ENCODE results near the gene PADI1.
A peak's percentile ranks its signal among the peaks of the same experiment; 100 is the strongest.

The PADI1 gene, protein sequence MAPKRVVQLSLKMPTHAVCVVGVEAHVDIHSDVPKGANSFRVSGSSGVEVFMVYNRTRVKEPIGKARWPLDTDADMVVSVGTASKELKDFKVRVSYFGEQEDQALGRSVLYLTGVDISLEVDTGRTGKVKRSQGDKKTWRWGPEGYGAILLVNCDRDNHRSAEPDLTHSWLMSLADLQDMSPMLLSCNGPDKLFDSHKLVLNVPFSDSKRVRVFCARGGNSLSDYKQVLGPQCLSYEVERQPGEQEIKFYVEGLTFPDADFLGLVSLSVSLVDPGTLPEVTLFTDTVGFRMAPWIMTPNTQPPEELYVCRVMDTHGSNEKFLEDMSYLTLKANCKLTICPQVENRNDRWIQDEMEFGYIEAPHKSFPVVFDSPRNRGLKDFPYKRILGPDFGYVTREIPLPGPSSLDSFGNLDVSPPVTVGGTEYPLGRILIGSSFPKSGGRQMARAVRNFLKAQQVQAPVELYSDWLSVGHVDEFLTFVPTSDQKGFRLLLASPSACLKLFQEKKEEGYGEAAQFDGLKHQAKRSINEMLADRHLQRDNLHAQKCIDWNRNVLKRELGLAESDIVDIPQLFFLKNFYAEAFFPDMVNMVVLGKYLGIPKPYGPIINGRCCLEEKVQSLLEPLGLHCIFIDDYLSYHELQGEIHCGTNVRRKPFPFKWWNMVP

DNA sequence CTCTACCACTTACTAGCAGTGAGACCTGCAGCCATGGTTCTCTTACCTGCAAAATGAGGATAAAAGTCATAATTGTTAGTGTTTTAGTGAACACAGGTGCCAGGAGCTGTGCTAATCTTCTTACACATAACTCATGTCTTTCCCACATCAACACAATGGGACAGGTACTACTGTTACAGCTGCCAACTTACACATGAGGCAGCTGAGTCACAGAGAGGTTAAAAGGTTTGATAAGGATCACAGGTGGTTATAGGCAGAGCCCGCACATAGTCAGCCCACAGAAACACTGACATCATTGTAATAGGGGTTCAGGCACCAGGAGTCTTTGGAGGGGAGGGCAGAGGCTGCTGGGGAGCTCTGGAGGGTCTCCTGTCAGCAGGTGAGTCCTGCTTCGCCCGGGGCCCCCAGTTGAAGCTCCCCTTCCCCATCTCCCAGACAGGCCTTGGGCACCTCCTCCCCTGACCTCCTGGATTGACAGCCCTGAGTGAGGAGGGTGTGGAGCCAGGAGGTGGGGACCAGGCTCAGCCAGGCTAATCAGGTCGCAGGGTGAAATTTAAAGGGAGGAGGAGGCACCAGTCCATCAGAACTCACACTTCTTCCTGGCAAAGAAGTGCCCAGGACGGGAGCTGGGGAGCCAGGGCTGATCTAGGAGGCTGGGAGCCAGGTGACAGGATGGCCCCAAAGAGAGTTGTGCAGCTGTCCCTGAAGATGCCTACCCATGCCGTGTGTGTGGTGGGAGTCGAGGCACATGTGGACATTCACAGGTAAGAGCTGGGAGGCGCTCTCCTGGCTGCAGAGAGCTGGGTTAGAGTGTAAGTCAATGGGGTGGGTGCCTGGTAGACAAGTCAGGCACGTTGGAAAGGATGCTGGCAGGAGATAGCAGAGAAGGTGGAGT lies at the start of gene PADI1:
Gene PADI1 (plus strand): TSS at position 583 of the 895 bp plus-strand sequence. CDS start 90 bp downstream, at position 673.
- FAIRE-seq: no peak
- DNase-seq (ENCODE audit: low spot score): no peak

DNA sequence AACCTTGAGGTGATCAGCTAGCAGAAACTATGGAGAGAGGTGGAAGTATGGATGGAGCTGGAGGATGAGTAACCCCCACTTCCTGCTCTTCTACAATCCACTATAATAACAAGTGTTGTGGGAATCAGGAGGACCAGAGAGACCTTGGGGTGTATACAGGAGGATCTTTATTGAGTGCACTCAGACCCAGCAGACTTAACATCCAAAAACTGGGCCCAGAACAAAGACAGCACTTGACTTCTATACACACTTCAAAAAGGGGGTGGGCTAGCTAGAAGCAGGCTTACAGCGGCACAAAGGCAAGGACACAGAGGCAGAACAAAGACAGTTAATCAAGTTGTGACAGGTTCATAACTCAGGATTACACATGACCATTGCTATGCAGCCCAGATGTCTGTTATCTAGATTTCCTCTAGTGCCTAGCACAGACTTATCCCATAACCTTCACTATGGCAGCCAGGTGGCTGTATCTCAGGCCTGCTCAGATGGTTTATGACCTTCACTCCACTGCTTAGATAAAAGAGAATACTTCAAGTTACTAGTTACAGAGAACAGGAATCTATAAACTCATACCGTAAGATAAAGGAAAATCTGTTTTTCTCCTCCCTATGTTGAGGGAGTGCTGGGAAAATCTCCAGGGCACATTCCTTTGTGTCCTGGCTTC lies 49.5 kb upstream of the PADI1 start:
- FAIRE-seq: no peak
- no peak for DNase-seq (ENCODE audit: low spot score)

DNA sequence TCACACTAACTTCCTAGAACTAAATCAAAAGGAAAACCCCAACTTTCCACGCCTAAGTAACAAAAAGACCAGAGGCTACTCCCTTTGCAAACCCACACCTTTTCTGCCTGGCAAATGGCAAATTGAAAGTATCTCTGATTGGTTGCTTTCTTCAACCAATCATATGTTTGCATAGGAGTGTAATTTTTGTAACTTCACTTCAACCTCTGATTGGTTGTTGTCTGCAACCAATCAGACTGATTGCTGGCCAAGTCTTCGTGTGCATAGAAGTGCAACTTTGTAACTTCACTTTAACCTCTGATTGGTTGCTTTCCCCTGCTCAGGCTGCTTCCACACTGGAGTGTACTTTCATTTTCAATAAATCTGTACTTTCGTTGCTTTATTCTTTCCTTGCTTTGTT lies 48.8 kb upstream of the PADI1 start:
- DNase-seq (ENCODE audit: low spot score): no peak
- FAIRE-seq: no peak

DNA sequence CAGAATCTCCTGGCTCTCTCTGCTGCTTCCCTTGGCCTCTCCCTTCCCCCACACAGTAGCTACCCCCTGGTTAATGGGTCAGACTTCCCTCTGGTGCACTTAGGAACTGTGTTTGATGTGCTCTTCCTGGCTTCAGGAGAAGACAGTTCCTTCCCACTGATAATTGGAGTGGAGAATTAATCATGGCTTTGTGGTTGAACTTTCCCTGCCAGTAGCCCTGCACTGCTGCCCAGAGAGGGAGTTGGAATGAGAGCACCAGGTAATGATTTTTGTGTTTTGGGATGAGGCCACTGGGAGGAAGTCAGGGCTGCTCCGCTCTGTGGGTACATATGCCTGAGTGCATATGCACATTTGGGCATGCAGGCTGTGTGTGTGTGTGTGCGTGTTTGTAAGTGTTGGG lies 46.0 kb upstream of the PADI1 start:
- DNase-seq (ENCODE audit: low spot score) (no peak), FAIRE-seq (no peak)

DNA sequence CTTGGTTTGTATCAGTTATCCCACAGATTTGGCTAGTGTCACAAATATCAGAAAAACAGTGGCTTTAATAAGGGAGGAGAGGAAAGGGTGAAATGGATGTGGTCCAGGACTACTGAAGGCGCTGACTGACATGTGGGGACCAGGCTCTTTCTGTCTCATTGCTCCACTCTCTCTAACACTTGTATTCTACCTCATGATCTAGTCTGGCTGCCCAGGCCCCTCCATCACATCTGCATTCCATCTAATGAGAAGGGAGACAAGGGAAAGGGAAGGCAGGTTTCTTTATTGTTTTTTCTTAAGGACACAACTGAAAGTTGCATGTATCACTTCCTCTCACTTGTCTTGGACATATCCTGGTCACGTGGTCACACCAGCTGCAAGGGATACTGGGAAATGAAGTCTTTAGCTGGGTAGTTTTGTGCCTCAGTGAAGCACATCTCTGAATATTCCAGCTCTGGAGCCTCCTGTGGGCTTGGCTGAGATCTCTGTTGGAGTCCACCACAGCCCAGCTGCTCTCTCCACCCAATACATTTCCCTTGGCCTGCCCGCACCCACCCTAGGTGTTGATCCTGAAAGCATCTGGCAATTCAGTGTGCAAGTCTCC lies 43.7 kb upstream of the PADI1 start:
- FAIRE-seq (no peak), DNase-seq (ENCODE audit: low spot score) (no peak)

DNA sequence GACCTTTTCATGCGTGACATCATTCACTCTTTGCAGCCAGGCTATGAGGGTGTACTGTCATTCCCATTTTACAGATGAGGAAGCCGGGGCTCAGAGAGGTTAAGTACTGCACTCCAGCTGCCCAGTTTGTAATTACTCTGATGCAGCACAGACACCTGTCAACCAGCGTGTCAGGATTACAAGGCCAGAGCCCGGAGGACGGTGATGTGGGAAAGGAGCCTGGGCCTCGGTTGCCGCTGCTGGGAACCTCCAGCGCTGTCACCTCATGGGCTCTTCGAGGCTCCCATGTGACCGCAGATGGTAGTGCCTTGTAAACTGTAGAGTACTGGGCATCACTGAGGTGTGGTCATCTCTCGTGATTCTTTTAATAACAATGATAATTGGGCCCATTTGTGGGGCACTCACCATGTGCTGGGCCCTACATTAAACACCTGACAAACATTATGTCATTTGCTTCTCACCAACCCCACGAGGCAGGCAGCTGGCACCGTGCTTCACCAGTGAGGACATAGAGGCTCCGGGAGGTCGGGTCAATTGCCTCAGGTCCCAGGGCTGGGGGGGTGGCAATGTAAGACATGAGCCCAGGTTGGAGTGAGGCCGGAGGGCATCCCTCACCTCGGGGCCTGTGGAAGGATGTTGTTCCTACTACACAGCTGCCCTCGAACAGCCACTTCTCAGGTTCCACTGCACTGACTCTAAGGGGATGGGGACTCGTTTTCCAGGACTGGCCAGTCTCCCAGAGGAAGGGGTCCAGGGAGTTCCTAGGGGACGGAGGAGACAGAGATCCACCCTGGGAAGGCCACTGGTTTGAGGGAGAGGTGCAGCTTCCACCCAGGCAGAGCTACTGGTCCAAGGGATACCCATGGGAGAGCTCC lies 42.8 kb upstream of the PADI1 start:
- DNase-seq (ENCODE audit: low spot score): no peak
- FAIRE-seq: no peak

DNA sequence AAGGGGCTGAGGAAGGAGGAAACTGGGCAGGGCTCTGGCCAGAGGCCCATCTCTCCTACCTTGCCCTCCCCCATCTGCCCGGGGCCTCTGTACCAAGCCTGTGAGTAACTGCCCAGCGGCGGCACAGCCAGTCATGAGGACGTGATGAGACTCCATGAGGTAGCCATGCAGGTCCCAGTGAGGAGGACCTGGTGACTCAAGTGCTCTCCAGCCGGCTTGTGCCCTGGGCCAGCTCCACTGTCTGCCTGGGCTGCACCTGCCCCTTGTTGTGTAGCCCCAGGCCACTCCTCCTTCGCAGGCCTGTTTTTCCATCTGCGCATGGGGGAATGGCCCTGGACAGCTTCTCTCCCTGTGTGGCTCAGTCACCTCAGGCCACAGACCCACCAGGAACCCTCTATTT lies 42.0 kb upstream of the PADI1 start:
- no peak for FAIRE-seq
- DNase-seq (ENCODE audit: low spot score): no peak

DNA sequence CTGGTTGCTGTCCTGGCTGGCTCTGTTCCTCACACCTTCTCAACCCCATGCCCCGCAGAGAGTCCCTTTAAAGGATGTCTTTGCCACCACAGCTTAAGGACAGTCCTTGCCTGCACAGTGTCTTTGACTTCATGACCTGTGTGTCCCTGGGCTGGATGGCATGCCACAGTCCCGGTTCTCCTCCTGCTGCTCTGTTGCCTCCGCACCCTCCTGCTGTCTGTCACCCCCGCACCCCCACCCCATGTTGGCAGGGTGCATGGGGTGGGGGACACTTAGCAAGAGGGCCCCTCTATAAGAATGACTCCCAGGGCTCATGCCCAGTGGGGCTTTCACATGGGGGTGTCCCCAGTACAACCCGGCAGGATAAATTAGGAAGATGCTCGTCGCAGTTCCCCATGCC lies 41.6 kb upstream of the PADI1 start:
- FAIRE-seq: no peak
- no peak for DNase-seq (ENCODE audit: low spot score)

DNA sequence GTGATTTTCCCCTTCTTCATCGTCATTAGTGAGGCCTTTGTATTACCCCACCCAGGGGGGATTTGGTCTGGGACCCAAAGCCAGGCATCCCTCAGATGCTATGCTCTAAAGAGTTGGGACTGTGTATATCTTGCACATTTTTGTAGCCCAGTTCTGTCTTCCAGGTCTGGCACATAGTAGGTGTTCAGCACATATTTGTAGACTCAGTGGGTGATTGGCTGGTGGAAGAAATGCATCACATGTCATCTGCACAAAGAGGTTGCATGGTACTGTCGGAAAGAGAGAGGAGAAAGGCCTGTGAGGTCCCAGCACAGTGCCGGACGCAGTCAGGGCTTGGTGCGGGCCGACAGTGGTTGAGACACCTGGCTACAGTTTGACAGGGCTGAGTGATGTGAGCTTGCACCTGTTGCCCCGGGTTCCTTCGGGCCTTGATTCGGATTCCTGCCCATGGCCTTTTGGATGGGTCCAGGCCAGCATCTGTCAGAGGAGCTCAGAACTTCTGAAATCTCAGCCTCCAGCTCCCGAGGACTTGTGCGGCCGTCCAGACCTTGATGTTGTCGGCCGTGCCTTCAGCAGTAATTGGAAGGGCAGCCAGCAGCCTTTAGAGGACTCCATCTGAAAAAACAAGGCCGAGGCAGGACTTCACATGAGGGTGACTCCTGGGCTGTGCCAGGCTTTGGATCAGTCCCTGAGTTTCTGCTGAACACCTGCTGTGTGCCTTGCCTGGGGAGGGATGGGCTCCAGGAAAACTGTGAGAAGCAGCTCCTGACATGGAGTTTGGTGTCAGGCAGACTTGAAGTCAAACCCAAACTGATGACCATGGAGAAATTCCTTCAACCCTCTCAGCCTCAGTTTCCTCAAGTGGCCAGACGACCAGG lies 40.9 kb upstream of the PADI1 start:
- no peak for FAIRE-seq

DNA sequence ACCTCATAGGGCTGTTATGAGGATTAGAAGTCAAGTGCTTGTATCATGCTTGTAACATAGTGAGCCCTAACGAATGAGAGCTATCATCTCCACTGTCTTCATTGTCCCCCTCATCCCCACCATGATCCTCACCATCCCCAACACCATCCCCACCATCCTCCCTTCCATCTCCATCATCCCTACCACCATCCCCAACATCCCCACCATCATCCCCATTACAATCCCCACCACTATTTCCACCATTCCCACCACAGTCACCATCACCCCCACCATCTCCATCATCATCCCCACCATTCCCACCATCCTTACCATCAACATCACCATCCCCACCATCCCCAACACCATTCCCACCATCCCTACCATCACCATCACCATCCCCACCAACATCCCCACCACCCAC lies 39.1 kb upstream of the PADI1 start:
- no peak for DNase-seq (ENCODE audit: low spot score)
- FAIRE-seq: peak; percentile 30

More for the DNA sequence above, 40.9 kb upstream of the PADI1 start:
- DNase-seq (ENCODE audit: low spot score): no peak

DNA sequence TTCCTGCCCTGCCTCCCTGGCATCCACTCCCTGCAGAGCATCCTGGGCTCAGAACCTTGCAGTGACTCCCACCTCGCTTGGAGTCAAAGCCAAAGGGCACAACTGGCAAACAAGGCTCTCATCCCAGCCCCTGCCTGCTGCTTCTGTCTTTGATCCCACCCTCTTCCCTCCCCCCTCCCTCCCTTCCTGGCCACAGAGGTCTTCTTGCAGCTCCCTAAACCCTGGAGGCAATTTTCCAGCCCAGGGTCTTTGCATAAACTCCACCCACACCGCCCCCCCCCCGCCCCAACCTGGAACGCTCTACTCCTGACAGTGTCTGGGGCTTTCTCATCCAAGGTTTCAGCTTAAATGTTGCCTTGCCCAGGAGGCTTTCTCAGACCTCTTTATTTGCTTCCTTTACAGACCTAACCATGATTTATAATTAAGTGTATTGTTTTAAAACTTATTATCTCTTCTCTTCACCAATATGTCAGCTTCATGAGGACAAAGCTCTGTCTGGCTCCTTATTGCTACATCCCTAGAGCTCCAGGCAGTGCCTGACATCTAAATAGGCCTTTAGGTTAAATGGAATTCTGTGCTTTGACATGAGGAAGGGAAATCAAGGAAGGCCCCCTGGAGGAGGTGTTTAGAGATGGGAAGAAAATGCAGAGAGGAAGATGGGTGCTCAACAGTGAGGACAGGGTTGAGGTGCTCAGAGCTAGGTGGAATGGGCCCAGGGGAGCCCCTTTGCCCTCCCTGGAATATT lies 37.7 kb upstream of the PADI1 start:
- FAIRE-seq: no peak
- no peak for DNase-seq (ENCODE audit: low spot score)

DNA sequence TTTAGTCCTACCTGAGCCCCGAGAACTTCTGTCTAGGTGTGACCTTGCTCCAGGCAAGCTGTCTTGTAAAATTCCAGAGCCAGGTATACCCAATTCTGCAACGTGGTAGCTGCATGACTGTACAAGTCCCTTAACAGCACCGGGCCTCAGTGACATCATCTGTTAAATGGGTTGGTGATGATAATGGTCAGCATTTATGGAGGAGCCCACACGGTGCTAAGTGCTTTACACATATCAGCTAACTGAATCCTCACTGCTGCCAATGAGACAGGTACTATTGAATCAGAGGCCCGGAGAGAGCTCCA lies 37.2 kb upstream of the PADI1 start:
- FAIRE-seq (no peak), DNase-seq (ENCODE audit: low spot score) (no peak)

DNA sequence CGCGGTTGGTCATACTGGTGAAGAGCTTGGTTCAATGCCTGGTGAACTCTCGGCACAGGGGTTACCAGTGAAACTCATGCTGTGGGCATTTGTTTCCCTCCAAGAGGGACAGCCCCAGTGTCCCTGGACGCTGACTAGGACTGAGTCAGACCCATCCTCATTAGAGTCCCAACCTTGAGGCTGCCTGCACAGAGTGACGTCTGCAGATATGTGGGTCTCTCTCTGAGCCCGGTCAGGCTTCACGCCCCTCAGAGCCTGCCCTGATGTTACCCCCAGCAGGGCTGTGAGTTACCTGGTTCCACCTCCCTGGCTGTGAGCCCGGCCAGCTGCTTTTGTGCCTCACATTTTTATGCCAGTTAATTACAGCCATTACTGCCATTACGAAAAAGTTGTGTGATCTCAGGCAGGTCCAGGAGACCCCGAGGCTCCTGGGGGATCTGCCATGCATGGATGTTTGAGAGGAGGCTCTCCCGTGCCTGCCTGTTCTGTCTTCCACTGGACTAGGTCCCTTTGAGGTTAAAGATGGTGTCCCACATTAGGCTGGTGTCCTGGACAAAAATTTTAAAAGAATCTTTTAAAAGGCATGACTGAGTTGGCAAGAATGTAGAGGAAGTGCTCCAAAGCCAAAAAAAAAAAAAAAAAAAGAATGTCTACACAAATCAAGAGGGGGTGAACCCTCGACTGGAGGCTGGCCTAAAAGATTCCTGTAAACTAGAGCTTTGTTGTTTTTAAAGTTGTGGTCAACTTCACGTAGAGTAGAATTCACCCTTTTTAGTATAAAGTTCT lies 36.6 kb upstream of the PADI1 start:
- DNase-seq (ENCODE audit: low spot score) (peak; percentile 70), FAIRE-seq (no peak)

DNA sequence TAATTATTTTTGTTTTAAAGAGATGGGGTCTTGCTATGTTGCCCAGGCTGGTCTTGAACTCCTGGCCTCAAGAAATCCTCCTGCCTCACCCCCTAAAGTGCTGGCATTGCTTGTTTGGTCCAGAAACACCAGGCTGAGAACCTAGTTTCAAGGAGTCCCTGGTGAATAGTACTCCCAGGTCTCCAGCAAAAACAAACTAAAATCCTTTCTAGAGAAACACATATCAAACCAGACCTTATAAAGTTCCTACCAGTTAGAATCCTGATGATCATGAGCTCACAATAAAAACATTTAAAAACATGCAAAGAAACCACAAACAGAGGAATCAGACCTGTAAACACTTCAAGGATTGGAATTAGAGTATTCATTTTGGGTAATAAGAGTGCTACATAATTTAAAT lies 34.4 kb upstream of the PADI1 start:
- FAIRE-seq (no peak), DNase-seq (ENCODE audit: low spot score) (no peak)

DNA sequence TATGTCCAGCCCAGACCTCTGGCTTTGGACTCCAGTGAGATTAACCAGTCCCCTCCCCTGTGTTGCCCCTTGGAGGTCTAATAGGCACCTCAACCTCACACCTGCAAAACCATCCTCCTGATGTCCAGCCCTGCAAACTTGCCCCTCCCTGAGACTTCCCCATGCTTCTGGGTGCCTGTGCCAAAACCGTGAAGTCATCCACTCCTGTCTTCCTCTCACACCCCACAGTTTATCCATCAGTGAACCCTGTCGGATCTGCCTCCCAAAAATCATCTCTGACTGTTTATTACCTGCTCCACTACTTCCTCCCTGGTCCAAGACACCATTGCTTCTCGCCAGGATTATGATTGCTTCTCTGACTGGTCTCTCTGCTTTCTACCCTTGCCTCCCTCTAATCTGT lies 31.7 kb upstream of the PADI1 start:
- FAIRE-seq (no peak), DNase-seq (ENCODE audit: low spot score) (no peak)

DNA sequence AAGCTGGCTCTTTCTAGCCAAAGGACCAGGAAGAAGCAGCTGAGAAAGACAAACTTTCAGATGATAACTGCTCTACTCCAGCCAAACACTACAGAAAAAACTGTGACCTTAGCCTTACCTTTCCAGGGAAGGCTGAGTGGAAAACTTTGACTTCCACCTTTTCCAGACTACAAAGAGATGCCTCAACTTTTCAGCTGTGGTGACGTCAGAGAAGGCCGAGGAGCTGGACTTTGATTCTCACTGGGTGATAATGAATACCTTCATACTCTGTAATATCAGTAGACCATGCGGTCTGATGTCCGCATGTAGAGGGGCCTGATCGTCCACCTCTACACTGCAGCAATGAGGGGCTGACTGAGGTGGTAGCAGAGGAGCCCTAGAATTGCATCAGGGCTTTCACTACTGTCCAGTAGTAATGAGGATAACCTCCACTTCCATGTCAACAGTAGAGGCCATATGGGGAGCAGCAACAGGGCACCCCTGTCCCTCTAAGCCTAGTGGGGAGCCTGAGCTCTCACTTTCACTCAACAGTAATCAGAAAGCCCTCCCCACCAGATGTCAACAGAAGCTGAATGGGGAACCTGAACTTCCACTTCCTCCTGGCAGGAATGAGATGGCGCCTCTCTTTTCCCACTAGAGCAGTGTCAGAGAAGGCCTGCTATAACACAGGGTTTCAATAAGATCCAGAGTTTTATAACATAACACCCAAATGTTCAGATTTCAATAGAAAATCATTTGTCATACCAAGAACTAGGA lies 28.4 kb upstream of the PADI1 start:
- no peak for FAIRE-seq
- DNase-seq (ENCODE audit: low spot score): no peak

DNA sequence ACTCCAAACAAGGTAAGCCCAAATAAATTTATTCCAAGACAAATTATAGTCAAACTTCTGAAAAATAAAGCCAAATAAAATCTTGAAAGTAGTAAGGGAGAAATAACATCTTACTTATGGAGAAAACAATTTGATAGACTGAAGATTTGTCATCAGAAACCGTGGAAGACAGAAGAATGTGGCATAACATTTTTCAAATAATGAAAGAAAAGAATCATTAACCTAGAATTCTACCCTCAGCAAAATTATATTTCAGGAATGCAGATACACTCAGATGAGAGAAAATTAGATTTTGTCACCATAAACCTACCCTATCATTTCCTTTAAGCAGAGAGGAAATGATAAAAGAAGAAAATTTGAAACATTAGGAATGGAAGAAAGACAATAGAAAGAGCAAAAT lies 27.3 kb upstream of the PADI1 start:
- no peak for FAIRE-seq
- no peak for DNase-seq (ENCODE audit: low spot score)

All from urothelium cell line (cell line).